Fibroblast of lung (primary cell): ENCODE measurements around the gene SH3BP4.

Experiments
- CTCF ChIP-seq, 2 donors: IDR thresholded peaks in 1 of 2; conservative IDR thresholded peaks in 1 of 2; 1 replicate in 1 of 2; 2 replicates in 1 of 2; pipeline ENCODE4 v1.5.1; 2011 to 2012; ENCODE audit warnings: low read length in 2 of 2, control low read depth in 1 of 2, inconsistent platforms in 1 of 2, low read depth in 1 of 2, mild to moderate bottlenecking in 1 of 2
- EZH2 ChIP-seq: IDR thresholded peaks from 2 replicates; pipeline ENCODE4 v1.5.1; 2012; ENCODE audit warnings: low read length, control low read depth, mild to moderate bottlenecking; ENCODE audit errors: missing control alignments

DNA sequence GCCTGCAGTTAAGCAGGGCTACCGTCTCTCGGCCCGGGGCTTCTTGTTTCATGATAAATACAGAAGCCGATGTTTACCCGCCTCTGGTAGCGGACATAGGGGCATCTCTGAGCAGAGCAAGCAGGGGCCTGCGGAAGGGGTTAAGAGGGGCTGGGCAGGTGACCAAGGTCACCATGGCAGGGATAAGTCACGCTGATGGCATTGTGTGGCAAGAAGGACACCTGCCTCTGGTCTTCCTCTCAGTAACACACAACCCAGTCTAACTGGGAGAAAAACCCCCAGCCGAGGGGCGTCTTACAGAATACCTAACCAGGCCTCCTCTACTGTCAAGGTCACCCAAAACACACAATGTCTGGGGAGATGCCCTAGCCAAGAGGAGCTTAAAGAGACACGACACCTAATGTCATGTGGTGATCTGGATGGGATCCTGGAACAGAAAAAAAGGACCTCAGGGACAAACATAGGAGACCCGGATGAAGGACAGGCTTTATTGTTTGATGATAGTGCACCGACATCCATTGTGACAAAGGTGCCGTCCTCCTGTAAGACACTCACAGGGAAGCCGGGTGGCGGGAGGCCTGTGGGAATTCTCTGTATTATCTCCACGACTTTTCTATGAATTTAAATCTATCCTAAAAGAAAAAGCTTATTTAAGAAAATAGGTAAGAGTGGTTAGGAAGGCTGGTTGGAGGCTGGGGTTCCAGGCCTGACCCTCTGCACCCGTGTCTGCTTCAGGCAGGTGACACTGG lies 24.8 kb downstream of the SH3BP4 start:
- TF ChIP-seq CTCF (conservative IDR thresholded peaks at IDR 0.05 in 1 of 2, IDR thresholded peaks at IDR 0.05 in 1 of 2; ENCODE audit: low read depth in 1 of 2, low read length in 2 of 2) (no peak), EZH2 (no peak)
